MM.1S (cell line): ENCODE data around the gene SRP54.

Source experiments
- EZH2 ChIP-seq: fragments of 300-600 bp; sonication (generic); optimal IDR thresholded peaks from 2 replicates; pipeline ENCODE3; 2017; ENCODE audit warnings: low read depth, mild to moderate bottlenecking, antibody characterized with exemption, low read length, mixed read lengths
- EZH2phosphoT487 ChIP-seq: fragments of 300-600 bp; sonication (generic); IDR thresholded peaks from 2 replicates; pipeline ENCODE4 v1.6.1; 2018; ENCODE audit warnings: antibody characterized with exemption, low read length
- TF ChIP-seq, protein P1 (sequence below): fragments of 300-600 bp; sonication (generic); IDR thresholded peaks from 2 replicates; pipeline ENCODE4 v1.5.1; 2016; ENCODE audit warnings: antibody characterized with exemption, low read length, mixed read lengths

DNA sequence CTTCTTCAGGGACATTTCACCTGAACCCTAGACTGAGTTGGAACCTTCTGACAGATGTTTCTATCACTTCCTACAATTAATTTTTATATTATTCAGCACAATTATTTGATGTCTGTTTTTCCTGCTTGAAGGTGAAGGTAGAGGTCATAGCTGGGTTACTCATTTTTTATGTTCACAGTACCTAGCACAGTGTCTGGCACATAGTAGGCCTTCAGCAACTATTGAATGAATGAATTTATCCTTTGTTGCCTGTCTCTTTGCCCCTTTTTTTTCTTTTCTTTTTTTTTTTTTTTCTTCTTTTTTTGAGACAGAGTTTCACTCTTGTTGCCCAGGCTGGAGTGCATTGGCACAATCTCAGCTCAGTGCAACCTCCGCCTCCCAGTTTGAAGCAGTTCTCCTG, 33.8 kb downstream of the SRP54 start:
- TF ChIP-seq, protein P1, sequence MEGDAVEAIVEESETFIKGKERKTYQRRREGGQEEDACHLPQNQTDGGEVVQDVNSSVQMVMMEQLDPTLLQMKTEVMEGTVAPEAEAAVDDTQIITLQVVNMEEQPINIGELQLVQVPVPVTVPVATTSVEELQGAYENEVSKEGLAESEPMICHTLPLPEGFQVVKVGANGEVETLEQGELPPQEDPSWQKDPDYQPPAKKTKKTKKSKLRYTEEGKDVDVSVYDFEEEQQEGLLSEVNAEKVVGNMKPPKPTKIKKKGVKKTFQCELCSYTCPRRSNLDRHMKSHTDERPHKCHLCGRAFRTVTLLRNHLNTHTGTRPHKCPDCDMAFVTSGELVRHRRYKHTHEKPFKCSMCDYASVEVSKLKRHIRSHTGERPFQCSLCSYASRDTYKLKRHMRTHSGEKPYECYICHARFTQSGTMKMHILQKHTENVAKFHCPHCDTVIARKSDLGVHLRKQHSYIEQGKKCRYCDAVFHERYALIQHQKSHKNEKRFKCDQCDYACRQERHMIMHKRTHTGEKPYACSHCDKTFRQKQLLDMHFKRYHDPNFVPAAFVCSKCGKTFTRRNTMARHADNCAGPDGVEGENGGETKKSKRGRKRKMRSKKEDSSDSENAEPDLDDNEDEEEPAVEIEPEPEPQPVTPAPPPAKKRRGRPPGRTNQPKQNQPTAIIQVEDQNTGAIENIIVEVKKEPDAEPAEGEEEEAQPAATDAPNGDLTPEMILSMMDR = no peak
- no peak for TF ChIP-seq EZH2phosphoT487
- no peak for TF ChIP-seq EZH2
